Esophagus muscularis mucosa (tissue), 4 donors: ENCODE measurements around the gene GGACT. TPM values are rescaled to one million over a fixed set of nuclear protein-coding genes. Genes with fewer than 3 reads are reported as not detected.
A peak's percentile ranks its signal among the peaks of the same experiment; 100 is the strongest.

Experiments used
- DNase-seq: peaks from one replicate; pipeline ENCODE4 v3.0.0-alpha.2; 2017; ENCODE audit errors: extremely low spot score
- H3K27ac ChIP-seq, 4 donors: fragments of 200-600 bp; sonication (generic); replicated peaks in 1 of 4; 1 replicate in 3 of 4; 2 replicates in 1 of 4; pipeline ENCODE4 v1.5.1; 2016 to 2019; ENCODE audit warnings: mild to moderate bottlenecking in 1 of 4
- H3K27me3 ChIP-seq, 4 donors: fragments of 200-600 bp; sonication (generic); one replicate each; pipeline versions ENCODE4 v1.5.1 to v1.6.0; 2016 to 2019
- H3K36me3 ChIP-seq, 4 donors: fragments of 200-600 bp; sonication (generic); one replicate each; pipeline ENCODE4 v1.5.1; 2016 to 2019
- H3K4me1 ChIP-seq, 4 donors: fragments of 200-600 bp; sonication (generic); one replicate each; pipeline ENCODE4 v1.5.1; 2016 to 2019
- H3K4me3 ChIP-seq, 4 donors: fragments of 200-600 bp; sonication (generic); 1 replicate in 2 of 4; 2 replicates in 2 of 4; pipeline ENCODE4 v1.5.1; 2016 to 2019; ENCODE audit warnings: mild to moderate bottlenecking in 4 of 4, moderate library complexity in 1 of 4
- H3K9me3 ChIP-seq, 4 donors: fragments of 200-600 bp; sonication (generic); 1 replicate in 3 of 4; 2 replicates in 1 of 4; pipeline ENCODE4 v1.5.1; 2016 to 2019
- CTCF ChIP-seq, 3 experiments: fragments of 200-600 bp in 2 of 3; fragments of 450-650 bp in 1 of 3; sonication (generic) in 2 of 3; IDR thresholded peaks; one replicate each; pipeline ENCODE4 v1.5.1; 2017 to 2019; ENCODE audit warnings: antibody characterized with exemption in 3 of 3, mild to moderate bottlenecking in 2 of 3, moderate library complexity in 1 of 3
- EP300 ChIP-seq: sonication (generic); formaldehyde crosslinking; IDR thresholded peaks from one replicate; pipeline ENCODE4 v1.6.1; 2017; ENCODE audit warnings: antibody characterized with exemption
- POLR2A ChIP-seq: fragments of 450-650 bp; IDR thresholded peaks from one replicate; pipeline ENCODE4 v1.6.1; 2017; ENCODE audit warnings: antibody characterized with exemption, moderate library complexity, mild to moderate bottlenecking, low read depth
- POLR2AphosphoS5 ChIP-seq, 2 donors: sonication (generic); formaldehyde crosslinking; IDR thresholded peaks; one replicate each; pipeline ENCODE4 v1.6.1; 2017; ENCODE audit warnings: antibody characterized with exemption in 2 of 2
- WGBS: methylation state at CpG from one replicate; pipeline ENCODE4 v1.1.5; 2018; 5-methylcytosine and 5-hydroxymethylcytosine counted together
- intact Hi-C: fragments of 100-400 bp; cut with DNase I; formaldehyde crosslinking; loops from one replicate; pipeline ENCODE4 v1.15.1; 2023
- total RNA-seq, 4 donors: library from RNA; depleted of rRNA; stranded (reverse); fragments of >200 nt; gene quantifications; one replicate each; pipeline versions ENCODE4 v1.1.0 to v1.2.1, GENCODE V29; 2016

The GGACT gene
- total RNA-seq, 4 donors from 2014 or later = 1.2 to 2.9 (median 1.3) TPM

DNA sequence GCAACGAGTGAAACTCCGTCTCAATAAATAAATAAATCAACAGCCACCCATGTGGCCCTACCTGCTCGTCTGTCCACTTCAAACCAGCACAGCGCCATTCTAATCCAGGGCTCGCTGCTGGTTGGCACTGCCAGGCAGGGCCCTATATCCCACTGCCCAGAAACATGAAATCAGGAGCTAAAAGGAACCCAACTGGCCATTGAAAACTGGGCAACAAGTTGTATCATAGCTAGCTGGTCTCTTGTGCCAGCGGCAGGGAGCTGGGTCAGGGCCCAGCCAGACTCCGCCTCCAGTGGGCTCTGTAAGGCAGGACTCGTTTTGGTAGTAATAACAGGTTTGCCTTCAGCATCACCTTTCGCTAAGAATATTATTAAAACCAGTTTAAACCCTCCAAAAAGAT is 39.3 kb downstream of the GGACT start:
- DNase-seq = no peak
- H3K27ac ChIP-seq = no peak overlapping the region
- H3K9me3 ChIP-seq = no peaks in the 10 kb centered on the region
- no peaks in the 10 kb centered on the region for H3K36me3 ChIP-seq
- intact Hi-C loops = no loop called here
- H3K4me1 ChIP-seq = peaks cover 0 to 25% (median 8%) of the 10 kb centered on the region in 4 donors
- no peaks in the 10 kb centered on the region for H3K27me3 ChIP-seq
- H3K4me3 ChIP-seq = no peak overlapping the region
- WGBS = 93% methylated on average over 9 of the region's 9 CpGs
- no peak for TF ChIP-seq POLR2AphosphoS5 (IDR thresholded peaks at IDR 0.05)
- TF ChIP-seq EP300 = no peak
- no peak for TF ChIP-seq CTCF (IDR thresholded peaks at IDR 0.05)
- TF ChIP-seq POLR2A = no peak

DNA sequence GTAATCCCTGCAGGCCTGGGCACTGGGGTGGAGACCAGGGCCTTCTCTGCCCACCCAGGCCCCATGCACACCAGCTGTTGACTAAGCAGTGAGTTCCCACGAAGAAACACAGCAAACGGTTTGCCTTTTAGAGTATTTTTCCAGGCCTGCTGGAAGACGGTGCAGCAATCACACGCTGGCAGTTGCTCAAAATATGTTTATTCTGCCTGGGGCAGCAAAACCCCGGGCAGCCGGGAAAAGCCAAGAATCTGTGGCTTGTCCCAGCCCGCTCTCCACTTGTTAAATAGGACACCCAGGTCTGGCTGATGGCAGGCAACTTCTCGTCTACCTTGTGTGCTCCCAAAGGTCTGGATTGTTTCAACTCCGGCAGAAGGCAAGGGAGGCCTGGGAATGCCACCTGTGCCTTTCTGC is 40.8 kb downstream of the GGACT start:
- Histone ChIP-seq H3K4me3 (no peak overlapping the region), H3K9me3 (no peaks in the 10 kb centered on the region), H3K4me1 (peaks cover 0 to 25% (median 8%) of the 10 kb centered on the region in 4 donors), H3K27me3 (no peaks in the 10 kb centered on the region), H3K27ac (peak overlapping the region; percentile 4 to 49 (median 23)), H3K36me3 (no peaks in the 10 kb centered on the region)
- no peak for DNase-seq
- 38% methylated on average over 8 of the region's 9 CpGs for WGBS
- TF ChIP-seq POLR2AphosphoS5 (IDR thresholded peaks at IDR 0.05) (no peak), CTCF (IDR thresholded peaks at IDR 0.05) (no peak), POLR2A (no peak), EP300 (no peak)
- intact Hi-C loops = no loop called here

- TF ChIP-seq CTCF (IDR thresholded peaks at IDR 0.05) (no peak), POLR2AphosphoS5 (IDR thresholded peaks at IDR 0.05) (no peak), EP300 (no peak), POLR2A (no peak)
- Histone ChIP-seq H3K4me3 (no peak overlapping the region), H3K36me3 (no peaks in the 10 kb centered on the region), H3K27ac (no peak overlapping the region), H3K9me3 (no peaks in the 10 kb centered on the region), H3K27me3 (no peaks in the 10 kb centered on the region), H3K4me1 (peaks cover 0 to 25% (median 8%) of the 10 kb centered on the region in 4 donors)
- WGBS = 99% methylated on average over 21 of the region's 21 CpGs
- DNase-seq = no peak
- intact Hi-C loops = no loop called here
Observed at GRCh38 chr13:100546713-100547405, 41.7 kb downstream of the GGACT start.

DNA sequence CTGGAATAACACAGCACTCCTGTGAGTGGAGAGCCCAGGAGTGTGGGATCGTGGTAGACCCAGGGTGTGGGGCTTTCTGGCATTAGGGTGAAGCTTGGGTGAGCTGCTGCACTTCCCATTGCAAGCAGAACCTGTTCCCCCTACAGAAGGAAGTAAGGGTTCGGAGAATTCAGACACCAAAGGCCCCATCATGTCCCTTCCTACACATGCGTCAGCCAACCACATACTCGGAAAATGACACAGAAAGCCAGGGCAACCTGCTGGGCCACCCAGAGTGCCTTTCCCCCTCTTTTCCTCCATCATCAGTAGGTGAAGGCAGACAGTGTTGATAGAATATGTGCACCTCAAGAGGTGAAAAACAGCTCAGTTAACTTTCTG is 42.9 kb downstream of the GGACT start:
- no peak for DNase-seq
- 98% methylated on average over 4 of the region's 4 CpGs for WGBS
- Histone ChIP-seq H3K36me3 (no peaks in the 10 kb centered on the region), H3K9me3 (no peaks in the 10 kb centered on the region), H3K4me3 (no peak overlapping the region), H3K27ac (no peak overlapping the region), H3K4me1 (peaks cover 0 to 25% (median 8%) of the 10 kb centered on the region in 4 donors), H3K27me3 (no peaks in the 10 kb centered on the region)
- intact Hi-C loops = no loop called here
- no peak for TF ChIP-seq POLR2A
- no peak for TF ChIP-seq CTCF (IDR thresholded peaks at IDR 0.05)
- no peak for TF ChIP-seq POLR2AphosphoS5 (IDR thresholded peaks at IDR 0.05)
- TF ChIP-seq EP300 = no peak
